Forelimb muscle (tissue), 1 donor: ENCODE results near the gene HOXB5. TPM values are rescaled to one million over a fixed set of nuclear protein-coding genes. Genes with fewer than 3 reads are reported as not detected.
A peak's percentile ranks its signal among the peaks of the same experiment; 100 is the strongest.

Source experiments
- DNase-seq: peaks from one replicate; pipeline ENCODE4 v3.0.0-alpha.2; 2013; ENCODE audit warnings: low read depth
- polyA plus RNA-seq: library from polyadenylated mRNA; unstranded; fragments of 120-200 nt; gene quantifications from one replicate; pipeline ENCODE4 v1.2.1, GENCODE V29; 2013; ENCODE audit not compliant: insufficient read length

The HOXB5 gene
- polyA plus RNA-seq, 1 donor, result 0.81 TPM

- no peak for DNase-seq
Observed at GRCh38 chr17:48561884-48562810, 31.4 kb downstream of the HOXB5 start.

DNA sequence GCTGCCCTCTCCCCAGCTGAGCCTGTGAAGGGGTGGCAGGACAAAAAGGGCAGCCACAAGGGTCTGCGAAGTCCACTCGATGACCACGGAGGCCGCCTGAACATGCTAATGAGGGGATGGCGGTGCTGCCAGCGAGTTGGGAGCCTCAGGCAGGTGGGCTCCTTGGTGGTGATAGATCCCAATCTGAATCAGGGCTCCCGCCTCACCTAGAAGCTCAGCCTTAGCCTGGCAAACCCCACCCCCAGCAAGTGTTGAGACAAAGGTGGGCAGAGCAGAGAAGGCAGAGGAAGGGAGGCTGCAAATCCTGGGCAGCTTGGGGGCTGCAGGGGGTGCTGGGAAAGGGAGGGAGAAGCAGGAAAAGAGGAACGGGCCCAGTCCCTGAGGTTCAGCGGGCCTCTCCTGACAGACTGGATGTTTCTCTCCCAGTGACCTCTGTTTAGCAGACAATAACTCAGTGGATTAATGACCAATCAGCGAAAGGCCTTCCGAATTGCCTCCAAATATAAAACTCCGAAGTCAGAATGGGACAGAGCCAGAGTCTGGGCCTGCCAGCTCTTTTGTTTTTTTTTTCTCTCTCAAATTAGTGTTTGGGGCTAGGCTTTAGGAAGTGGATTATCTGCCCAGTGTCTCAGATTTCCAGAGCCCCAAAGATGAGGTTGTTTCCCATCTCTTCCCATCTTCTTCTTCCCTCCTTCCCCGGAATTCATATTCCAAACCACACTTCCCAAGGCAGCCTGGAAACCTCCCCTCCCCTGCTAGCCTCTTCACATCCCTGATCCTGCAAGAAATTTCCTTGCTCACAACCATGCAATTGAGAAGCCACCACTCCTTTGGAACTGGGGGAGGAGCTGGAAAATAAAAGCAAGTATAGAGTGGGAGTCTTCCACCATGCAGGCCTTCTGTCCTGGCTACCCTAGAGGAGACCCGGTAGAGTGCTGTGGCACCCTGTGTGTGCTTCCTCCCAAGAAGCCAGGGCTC is 33.5 kb downstream of the HOXB5 start:
- DNase-seq, result no peak

DNA sequence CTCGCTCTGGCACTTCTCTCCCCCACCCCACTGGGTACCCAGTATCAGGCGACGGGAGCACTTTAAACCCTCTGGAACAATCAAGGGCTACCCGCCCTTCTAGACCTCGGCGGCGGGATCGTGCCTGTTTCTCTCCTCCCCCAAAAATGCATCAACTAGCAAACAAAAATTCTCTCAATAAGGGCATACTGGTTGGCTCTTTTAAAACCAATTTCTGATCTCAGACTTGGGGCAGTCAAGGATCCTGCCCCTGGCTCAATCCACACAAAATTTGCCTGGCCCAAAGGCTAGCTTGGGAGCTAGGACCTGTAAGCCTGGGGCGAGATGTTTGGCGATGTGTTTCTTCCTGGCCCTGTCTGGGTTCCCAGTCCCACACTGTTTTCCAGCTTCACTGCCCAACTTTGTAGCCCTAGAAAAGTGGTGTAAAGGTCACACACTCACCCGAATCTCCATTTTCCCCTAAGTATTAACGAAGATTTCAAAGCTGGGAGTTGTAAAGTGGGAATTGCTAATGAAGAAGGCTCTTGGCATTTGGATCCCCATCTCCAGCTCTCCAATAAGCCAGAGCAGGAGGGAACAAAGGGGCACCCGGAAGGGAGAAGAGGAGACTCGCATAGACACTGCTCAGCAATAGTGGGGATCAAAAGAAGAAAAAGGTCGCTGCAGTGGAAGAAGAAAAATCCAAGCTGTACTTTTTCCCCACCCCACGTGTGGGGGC is 34.3 kb downstream of the HOXB5 start:
- no peak for DNase-seq

DNA sequence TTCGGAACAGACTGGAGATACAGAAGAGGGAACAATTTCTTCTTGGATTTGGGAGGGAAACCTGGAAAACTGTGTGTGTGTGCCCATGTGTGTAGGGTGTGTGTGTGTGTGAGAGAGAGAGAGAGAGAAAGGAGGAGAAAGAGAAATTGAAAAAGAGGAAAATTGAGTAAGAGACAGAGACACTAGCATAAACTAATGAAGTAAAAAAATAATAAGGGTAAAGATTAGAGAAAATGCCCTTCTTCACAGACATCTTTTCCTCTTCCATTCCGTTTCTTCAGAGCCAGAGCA is 34.8 kb downstream of the HOXB5 start:
- DNase-seq, result no peak

- no peak for DNase-seq
Observed at GRCh38 chr17:48558057-48558830, 35.3 kb downstream of the HOXB5 start.

GRCh38 chr17:48556576-48557401 is 36.8 kb downstream of the HOXB5 start:
- no peak for DNase-seq

- DNase-seq, result no peak
Observed at GRCh38 chr17:48556229-48556575, 37.4 kb downstream of the HOXB5 start.

DNA sequence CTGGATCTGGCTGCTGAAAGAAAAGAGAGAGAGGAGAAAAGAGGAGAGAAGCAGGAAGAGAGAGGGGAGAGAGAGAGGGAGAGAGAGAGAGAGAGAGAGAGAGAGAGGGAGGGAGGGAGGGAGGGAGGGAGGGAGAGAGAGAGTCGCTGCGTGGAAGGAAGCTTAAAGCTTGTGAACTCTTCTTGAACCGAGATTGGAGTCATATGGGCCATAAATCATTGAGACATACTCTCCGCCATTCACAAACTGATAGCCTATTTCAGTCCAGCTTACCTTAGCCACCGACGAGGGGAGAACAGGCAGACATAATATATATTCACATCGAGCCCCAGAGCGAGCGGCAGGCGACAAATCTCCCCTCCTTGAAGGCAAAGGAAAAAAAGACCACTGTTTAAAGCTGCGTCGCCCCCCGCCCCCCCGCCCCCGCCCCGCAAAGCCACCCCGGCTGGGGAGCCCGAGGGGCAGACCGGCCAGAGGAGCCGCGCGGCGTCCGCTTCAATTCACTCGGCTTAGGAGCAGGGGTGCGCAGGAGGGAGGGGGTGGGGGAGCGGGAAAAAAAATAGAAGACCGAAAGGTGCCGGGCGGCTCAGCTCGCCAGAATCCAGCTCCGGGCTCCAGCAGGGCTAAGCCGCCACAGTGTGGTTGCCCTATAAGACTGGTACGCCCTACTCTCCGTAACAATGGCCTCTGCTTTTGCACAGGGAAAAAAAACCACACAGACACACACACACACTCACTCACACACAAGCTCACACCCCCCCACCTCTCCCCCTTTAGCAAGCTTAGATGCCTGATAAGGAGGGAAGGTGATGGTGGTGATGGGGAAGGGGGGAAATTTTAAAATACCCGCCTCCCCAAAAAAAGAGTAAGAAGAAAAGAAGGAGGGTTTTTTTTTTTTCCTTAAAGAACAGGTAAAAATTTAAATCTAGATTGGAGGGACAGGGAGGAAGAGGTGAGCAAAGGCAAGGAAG is 38.0 kb downstream of the HOXB5 start:
- peak; percentile 78 for DNase-seq

GRCh38 chr17:48554412-48555257 is 38.9 kb downstream of the HOXB5 start:
- DNase-seq, result no peak

DNA sequence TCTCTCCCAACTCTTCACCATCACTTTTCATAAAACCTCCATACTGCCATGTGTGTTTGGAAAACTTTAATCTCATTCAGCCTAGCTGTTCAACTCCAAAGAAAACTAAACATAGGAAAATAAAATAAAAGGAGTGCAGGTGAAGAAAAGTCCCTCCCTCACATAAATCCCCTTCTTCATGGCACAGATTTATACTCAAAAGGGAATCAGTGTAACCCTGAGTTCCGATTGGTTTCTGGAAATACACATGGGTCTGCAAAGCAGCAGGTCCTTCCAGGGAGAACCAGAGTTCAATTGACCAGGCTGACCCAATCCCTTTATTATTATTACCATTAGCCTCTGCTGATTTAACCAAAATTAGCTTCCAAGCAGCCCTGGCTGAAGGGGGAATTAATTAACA is 39.8 kb downstream of the HOXB5 start:
- DNase-seq, result no peak

- DNase-seq, result no peak
Observed at GRCh38 chr17:48553190-48553547, 40.4 kb downstream of the HOXB5 start.

DNA sequence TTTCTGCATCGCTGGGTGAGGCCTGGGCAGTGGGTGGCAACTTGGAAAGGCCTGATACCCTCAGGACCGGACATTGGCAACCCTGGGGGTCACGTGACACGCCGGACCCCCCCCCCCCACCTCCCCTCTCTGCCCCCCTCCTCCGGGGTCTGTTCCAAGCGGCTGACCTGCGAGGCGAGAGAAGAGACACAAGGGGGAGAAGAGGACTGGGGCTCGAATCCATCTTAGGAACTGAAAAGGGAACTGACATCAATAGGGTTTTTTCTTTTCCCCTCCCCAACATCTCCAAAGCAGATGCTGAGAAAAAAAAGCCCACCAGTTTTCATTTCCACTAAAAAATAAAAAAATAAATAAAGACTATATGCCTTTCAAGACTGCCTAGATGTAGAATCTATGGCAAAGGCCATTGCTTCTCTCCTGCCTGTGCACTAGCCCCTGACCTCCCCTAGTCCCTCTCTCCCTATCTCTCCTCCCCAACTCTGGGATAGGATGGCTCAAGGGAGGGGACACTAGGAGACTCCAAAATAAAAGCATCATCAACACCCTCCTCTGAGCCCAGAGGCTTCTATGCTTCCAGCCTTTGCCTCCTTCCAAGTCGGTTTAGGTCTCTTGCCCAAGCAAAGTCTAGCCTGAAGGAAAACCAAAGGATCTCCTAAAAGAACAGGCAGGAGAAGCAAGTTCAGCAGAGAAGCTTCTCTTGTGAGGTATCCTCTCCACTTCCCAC is 41.0 kb downstream of the HOXB5 start:
- DNase-seq, result no peak

GRCh38 chr17:48551596-48552465 is 41.7 kb downstream of the HOXB5 start:
- DNase-seq, result no peak

DNA sequence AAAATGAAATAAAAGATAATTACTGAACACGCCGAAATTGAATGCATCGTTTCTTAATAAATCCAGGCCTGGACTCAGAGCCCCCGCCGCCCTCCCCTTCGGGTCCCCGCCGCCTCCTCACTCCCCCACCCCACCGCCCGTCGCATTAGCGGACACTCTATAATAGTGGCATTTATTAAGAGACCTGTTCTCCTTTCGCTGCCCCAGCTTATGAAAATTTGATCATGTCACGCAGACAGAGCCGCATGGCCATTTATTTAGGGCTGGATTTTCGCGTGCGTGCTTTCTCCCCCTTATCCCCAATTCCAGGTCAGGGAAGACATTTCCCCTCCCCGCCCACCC is 42.4 kb downstream of the HOXB5 start:
- DNase-seq, result no peak

- no peak for DNase-seq
Observed at GRCh38 chr17:48550502-48551213, 42.9 kb downstream of the HOXB5 start.

DNA sequence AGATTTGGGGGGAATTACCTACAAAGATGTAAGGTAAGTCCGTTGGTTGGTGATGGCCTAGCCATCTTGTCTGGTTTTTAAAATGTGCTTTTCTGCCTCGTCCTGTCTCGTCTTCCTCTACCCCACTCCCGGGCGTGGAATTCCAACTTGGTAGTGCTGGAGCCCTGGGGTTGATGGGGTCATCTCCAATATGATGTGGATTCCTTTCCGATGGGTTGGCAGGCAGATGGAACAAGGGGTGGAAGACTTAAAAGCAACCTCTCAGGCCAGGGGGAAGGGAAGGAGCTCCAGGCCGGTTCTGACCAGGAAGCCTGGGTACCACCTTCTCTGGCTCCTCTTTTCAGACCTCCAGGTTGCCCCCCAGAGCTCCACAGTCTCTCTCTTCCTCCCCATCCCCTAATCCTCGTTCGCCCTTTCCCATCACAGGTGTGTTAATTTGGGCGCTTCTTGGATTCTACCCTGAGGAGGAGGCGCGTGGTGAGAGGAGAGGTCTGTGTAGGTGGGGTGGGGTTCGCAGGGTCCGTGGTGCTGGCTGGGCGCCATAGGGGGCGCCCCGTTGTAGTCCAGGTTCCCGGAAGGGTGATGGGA is 43.6 kb downstream of the HOXB5 start:
- DNase-seq, result no peak
